Measurements from ENCODE around the gene HINFP. TPM values are rescaled to one million over a fixed set of nuclear protein-coding genes. Genes with fewer than 3 reads are reported as not detected.

The HINFP gene
- total RNA-seq, 2 donors from 2014 or later = 13.4 to 34.7 TPM

GRCh38 chr11:119156496-119156895 lies 35.1 kb downstream of the HINFP start:
- Histone ChIP-seq H3K27me3 (replicated peaks; ENCODE audit: insufficient read depth) (no peaks in the 10 kb centered on the region), H3K27ac (no peak overlapping the region), H3K9me3 (no peaks in the 10 kb centered on the region), H3K4me1 (ENCODE audit: control insufficient read depth in 1 of 2, low read depth in 2 of 2) (no peaks in the 10 kb centered on the region), H3K36me3 (no peaks in the 10 kb centered on the region), H3K4me3 (no peak overlapping the region)
- ATAC-seq (ENCODE audit: insufficient number of reproducible peaks, low FRiP score, low read depth) (no peak), DNase-seq (ENCODE audit: low spot score) (no peak)
- no peak for TF ChIP-seq CTCF (IDR thresholded peaks at IDR 0.05)

GRCh38 chr11:119157063-119157462 lies 35.7 kb downstream of the HINFP start:
- no peak overlapping the region for H3K27ac ChIP-seq
- no peaks in the 10 kb centered on the region for H3K36me3 ChIP-seq
- H3K4me1 ChIP-seq (ENCODE audit: control insufficient read depth in 1 of 2, low read depth in 2 of 2) = no peaks in the 10 kb centered on the region
- ATAC-seq (ENCODE audit: insufficient number of reproducible peaks, low FRiP score, low read depth) (no peak), DNase-seq (ENCODE audit: low spot score) (no peak)
- TF ChIP-seq CTCF (IDR thresholded peaks at IDR 0.05) = no peak
- H3K27me3 ChIP-seq (replicated peaks; ENCODE audit: insufficient read depth) = no peaks in the 10 kb centered on the region
- H3K9me3 ChIP-seq = no peaks in the 10 kb centered on the region
- no peak overlapping the region for H3K4me3 ChIP-seq

- H3K4me3 ChIP-seq = no peak overlapping the region
- TF ChIP-seq CTCF (IDR thresholded peaks at IDR 0.05) = no peak
- DNase-seq (ENCODE audit: low spot score) (no peak), ATAC-seq (ENCODE audit: insufficient number of reproducible peaks, low FRiP score, low read depth) (no peak)
- no peaks in the 10 kb centered on the region for H3K36me3 ChIP-seq
- H3K27ac ChIP-seq = no peak overlapping the region
- no peaks in the 10 kb centered on the region for H3K4me1 ChIP-seq (ENCODE audit: control insufficient read depth in 1 of 2, low read depth in 2 of 2)
- H3K9me3 ChIP-seq = no peaks in the 10 kb centered on the region
- no peaks in the 10 kb centered on the region for H3K27me3 ChIP-seq (replicated peaks; ENCODE audit: insufficient read depth)
Measured at GRCh38 chr11:119158467-119158866, 37.1 kb downstream of the HINFP start.

GRCh38 chr11:119160151-119160550 lies 38.8 kb downstream of the HINFP start:
- H3K36me3 ChIP-seq = no peaks in the 10 kb centered on the region
- ATAC-seq (ENCODE audit: insufficient number of reproducible peaks, low FRiP score, low read depth) (no peak), DNase-seq (ENCODE audit: low spot score) (no peak)
- no peaks in the 10 kb centered on the region for H3K4me1 ChIP-seq (ENCODE audit: control insufficient read depth in 1 of 2, low read depth in 2 of 2)
- TF ChIP-seq CTCF (IDR thresholded peaks at IDR 0.05) = no peak
- no peak overlapping the region for H3K27ac ChIP-seq
- H3K9me3 ChIP-seq = no peaks in the 10 kb centered on the region
- no peaks in the 10 kb centered on the region for H3K27me3 ChIP-seq (replicated peaks; ENCODE audit: insufficient read depth)
- H3K4me3 ChIP-seq = no peak overlapping the region

GRCh38 chr11:119161871-119162270 lies 40.5 kb downstream of the HINFP start:
- Histone ChIP-seq H3K4me1 (ENCODE audit: control insufficient read depth in 1 of 2, low read depth in 2 of 2) (no peaks in the 10 kb centered on the region), H3K27me3 (replicated peaks; ENCODE audit: insufficient read depth) (no peaks in the 10 kb centered on the region), H3K36me3 (no peaks in the 10 kb centered on the region), H3K4me3 (no peak overlapping the region), H3K27ac (no peak overlapping the region), H3K9me3 (no peaks in the 10 kb centered on the region)
- no peak for TF ChIP-seq CTCF (IDR thresholded peaks at IDR 0.05)
- no peak for DNase-seq (ENCODE audit: low spot score)
- ATAC-seq (ENCODE audit: insufficient number of reproducible peaks, low FRiP score, low read depth) = no peak

Measured in thoracic aorta (tissue), 2 donors.